ENCODE measurements around the gene MDM2.
A peak's percentile ranks its signal among the peaks of the same experiment; 100 is the strongest.

Gene MDM2

DNA sequence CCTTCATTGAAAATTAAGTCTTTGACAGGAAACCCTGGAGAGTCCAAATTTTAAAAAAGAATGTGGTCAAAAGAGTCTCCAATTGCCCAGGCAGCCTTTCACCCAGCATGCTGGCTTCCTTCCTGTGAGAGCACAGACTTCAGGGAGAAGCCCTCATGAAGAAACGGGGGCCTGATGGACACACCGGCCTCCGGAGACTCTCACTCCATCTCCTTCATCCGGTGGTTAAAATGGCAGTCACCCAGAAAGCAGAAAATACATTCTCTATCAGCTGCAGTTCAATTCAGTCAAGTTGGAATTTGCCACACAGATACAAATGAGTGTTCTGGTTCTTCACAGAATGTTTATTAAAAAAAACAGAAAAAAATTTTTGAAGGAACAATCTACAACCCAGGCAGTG lies 68.5 kb downstream of the MDM2 start:
- no peak for DNase-seq (ENCODE audit: low read depth in 1 of 2, low spot score in 1 of 2)
- in situ Hi-C loops (cut with HindIII; ENCODE audit: low pct_unique_long_range_greater_than_20kb, low sequenced_read_pairs): no loop called here
- TF ChIP-seq JUND (IDR thresholded peaks at IDR 0.05; ENCODE audit: low read depth): no peak

DNA sequence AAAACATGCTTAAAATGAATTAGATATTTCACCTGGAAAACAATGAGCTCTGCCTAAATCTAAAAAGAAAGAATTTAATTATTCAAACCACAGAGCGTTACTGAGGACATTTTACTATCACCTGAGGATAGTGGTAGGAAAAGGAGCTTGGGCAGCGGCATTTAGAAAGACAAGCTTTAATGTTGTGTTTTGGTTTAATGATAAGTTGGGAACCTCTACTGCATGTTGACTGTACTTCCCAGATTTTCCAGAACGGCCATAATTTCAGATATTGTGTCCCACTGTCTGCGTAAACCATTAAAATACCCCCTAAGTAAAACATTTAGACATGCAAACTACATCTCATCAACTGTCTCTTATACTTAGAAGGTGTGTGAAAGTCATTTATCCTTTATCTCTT lies 69.6 kb downstream of the MDM2 start:
- no peak for DNase-seq (ENCODE audit: low read depth in 1 of 2, low spot score in 1 of 2)
- no peak for TF ChIP-seq JUND (IDR thresholded peaks at IDR 0.05; ENCODE audit: low read depth)
- in situ Hi-C loops (cut with HindIII; ENCODE audit: low pct_unique_long_range_greater_than_20kb, low sequenced_read_pairs): no loop called here

DNA sequence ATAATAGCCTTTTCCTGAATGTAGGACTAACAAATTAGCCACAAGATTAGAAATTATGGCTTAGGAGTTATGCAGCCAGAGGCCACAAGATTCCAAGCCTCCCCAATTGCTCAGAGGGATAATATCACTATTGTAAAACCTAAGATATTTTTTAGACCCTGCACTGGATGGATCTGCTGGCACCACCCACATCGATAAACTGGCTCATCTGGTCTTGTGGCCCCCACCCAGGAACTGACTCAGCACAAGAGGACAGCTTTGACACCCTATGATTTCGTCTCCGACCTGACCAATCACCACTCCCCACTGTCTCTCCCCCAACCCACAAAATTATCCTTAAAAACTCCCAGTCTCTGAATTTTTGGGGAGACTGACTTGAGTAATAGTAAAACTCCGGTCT lies 70.3 kb downstream of the MDM2 start:
- DNase-seq (ENCODE audit: low read depth in 1 of 2, low spot score in 1 of 2): no peak
- no peak for TF ChIP-seq JUND (IDR thresholded peaks at IDR 0.05; ENCODE audit: low read depth)
- in situ Hi-C loops (cut with HindIII; ENCODE audit: low pct_unique_long_range_greater_than_20kb, low sequenced_read_pairs): no loop called here

DNA sequence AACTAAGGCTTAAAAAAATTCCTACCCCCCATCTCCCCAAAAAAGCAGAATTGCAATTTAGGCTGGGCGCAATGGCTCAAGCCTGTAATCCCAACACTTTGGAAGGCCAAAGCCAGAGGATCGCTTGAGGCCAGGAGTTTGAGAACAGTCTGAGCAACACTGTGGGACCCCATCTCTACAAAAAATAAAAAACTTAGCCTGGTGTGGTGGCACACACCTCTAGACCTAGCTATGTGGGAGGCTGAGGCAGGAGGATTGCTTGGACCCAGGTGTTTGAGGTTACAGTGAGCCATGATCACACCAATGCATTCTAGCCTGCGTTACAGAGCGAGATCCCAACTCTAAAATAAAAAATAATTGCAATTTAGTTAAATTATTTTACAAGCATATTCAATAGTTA lies 70.9 kb downstream of the MDM2 start:
- no peak for TF ChIP-seq JUND (IDR thresholded peaks at IDR 0.05; ENCODE audit: low read depth)
- in situ Hi-C loops (cut with HindIII; ENCODE audit: low pct_unique_long_range_greater_than_20kb, low sequenced_read_pairs): no loop called here
- no peak for DNase-seq (ENCODE audit: low read depth in 1 of 2, low spot score in 1 of 2)

DNA sequence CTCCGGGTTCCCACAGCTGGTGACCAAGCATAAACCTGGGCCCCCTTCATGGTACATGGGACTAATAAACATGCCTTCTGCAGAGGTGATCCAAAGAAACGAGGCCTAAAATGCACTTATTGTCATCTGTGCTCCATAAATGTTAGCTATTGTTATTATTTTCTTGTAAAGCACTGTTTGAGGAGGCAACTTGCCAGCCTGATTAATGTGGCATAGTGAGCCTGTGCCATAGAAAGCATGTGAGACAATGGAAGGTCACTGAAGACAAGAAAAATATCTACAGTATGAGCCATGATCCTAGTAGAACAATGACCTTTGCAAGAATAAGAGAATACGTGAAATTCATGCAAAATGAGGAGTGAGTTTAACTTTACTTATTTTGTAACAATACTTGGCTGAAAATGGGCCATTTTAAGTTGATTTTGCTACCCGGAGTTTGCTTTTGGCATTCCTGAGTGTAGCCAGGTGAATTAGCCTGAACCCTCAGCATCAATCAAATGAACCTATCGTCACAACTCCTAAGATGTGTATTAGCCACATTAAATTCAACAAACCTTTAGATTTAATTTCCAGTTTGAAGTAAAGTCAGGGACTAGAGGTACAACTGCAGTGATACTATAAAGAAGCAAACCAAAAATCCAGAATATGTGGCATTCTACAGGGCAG lies 72.8 kb downstream of the MDM2 start:
- in situ Hi-C loops (cut with HindIII; ENCODE audit: low pct_unique_long_range_greater_than_20kb, low sequenced_read_pairs): no loop called here

DNA sequence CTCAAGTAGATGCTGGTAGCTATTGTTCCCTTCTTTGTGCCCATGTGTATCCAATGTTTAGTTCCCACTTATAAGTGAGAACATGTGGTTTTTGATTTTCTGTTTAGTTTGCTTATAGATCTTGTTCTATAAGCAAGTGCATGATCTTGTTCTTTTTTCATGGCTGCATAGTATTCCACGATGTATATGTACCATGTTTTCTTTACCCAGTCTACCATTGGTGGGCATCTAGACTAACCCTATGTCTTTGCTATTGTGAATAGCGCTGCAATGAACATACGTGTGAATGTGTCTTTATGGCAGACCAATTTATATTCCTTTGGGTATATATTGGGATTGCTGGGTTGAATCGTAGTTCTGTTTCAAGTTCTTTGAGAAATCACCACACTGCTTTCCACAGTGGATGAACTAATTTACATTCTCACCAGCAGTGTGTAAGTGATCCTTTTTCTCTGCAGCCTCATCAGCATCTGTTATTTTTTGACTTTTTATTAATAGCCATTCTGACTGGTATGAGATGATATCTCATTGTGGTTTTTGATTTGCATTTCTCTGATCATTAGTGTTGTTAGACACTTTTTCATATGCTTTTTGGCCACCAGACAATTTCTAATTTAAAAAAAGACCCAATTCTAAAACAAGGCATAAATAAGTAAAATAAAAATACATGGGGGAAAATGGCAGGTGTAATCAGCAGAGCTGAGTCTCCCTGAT lies 74.4 kb downstream of the MDM2 start:
- no peak for DNase-seq (ENCODE audit: low read depth in 1 of 2, low spot score in 1 of 2)
- TF ChIP-seq JUND (IDR thresholded peaks at IDR 0.05; ENCODE audit: low read depth): no peak
- in situ Hi-C loops (cut with HindIII; ENCODE audit: low pct_unique_long_range_greater_than_20kb, low sequenced_read_pairs): no loop called here

More for the DNA sequence above, 72.8 kb downstream of the MDM2 start:
- TF ChIP-seq JUND (IDR thresholded peaks at IDR 0.05; ENCODE audit: low read depth): no peak
- DNase-seq (ENCODE audit: low read depth in 1 of 2, low spot score in 1 of 2): no peak

DNA sequence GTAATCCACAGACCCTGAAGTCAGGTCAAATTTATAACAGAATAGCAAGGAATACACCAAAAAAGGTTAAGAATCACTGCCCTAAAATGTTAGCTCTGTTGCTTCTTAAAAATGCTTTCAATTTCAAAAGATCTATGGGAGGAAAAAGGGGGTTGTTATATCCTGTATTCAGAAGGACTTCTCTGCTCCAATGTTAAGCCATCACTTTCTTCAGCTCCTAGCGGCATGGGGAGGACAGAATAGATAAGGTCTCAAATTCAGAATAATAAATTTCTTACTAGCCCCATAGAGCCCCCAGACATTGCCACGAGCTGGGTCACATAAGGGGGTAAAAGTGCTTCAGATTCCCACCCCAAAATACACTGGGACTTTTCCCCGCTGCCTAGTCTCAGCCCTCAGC lies 75.2 kb downstream of the MDM2 start:
- no peak for TF ChIP-seq JUND (IDR thresholded peaks at IDR 0.05; ENCODE audit: low read depth)
- in situ Hi-C loops (cut with HindIII; ENCODE audit: low pct_unique_long_range_greater_than_20kb, low sequenced_read_pairs): no loop called here

GRCh38 chr12:68884251-68884650 lies 76.3 kb downstream of the MDM2 start:
- no peak for TF ChIP-seq JUND (IDR thresholded peaks at IDR 0.05; ENCODE audit: low read depth)
- peak; percentile 49 to 87 for DNase-seq (ENCODE audit: low read depth in 1 of 2, low spot score in 1 of 2)
- in situ Hi-C loops (cut with HindIII; ENCODE audit: low pct_unique_long_range_greater_than_20kb, low sequenced_read_pairs): no loop called here

More for the DNA sequence above, 75.2 kb downstream of the MDM2 start:
- DNase-seq (ENCODE audit: low read depth in 1 of 2, low spot score in 1 of 2): no peak

DNA sequence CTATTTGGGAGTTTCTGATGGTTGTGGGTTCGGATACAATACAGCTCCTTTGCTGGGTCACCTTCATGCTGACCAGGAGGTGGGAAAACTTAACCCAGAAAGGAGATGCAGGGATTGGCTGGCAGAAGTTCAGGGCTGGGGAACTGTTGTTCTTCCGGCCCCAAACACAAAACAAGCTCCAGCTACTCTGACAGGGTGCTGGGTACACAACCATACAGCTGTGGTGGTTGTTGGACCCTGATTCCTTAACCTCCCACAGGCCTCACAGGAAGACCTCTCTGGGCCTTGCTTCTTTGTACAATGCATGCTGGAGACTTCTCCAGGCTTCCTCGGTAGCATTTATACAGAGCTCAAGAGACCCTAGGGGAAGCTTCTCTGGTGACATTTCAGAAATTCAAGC lies 77.4 kb downstream of the MDM2 start:
- TF ChIP-seq JUND (IDR thresholded peaks at IDR 0.05; ENCODE audit: low read depth): no peak
- in situ Hi-C loops (cut with HindIII; ENCODE audit: low pct_unique_long_range_greater_than_20kb, low sequenced_read_pairs): no loop called here
- DNase-seq (ENCODE audit: low read depth in 1 of 2, low spot score in 1 of 2): no peak

GRCh38 chr12:68886636-68887572 lies 78.9 kb downstream of the MDM2 start:
- TF ChIP-seq JUND (IDR thresholded peaks at IDR 0.05; ENCODE audit: low read depth): no peak
- in situ Hi-C loops (cut with HindIII; ENCODE audit: low pct_unique_long_range_greater_than_20kb, low sequenced_read_pairs): no loop called here
- no peak for DNase-seq (ENCODE audit: low read depth in 1 of 2, low spot score in 1 of 2)

- TF ChIP-seq JUND (IDR thresholded peaks at IDR 0.05; ENCODE audit: low read depth): no peak
- in situ Hi-C loops (cut with HindIII; ENCODE audit: low pct_unique_long_range_greater_than_20kb, low sequenced_read_pairs): no loop called here
- no peak for DNase-seq (ENCODE audit: low read depth in 1 of 2, low spot score in 1 of 2)
Observed at GRCh38 chr12:68887641-68888040, 79.7 kb downstream of the MDM2 start.

- in situ Hi-C loops (cut with HindIII; ENCODE audit: low pct_unique_long_range_greater_than_20kb, low sequenced_read_pairs): no loop called here
- TF ChIP-seq JUND (IDR thresholded peaks at IDR 0.05; ENCODE audit: low read depth): no peak
- no peak for DNase-seq (ENCODE audit: low read depth in 1 of 2, low spot score in 1 of 2)
Observed at GRCh38 chr12:68888243-68888642, 80.3 kb downstream of the MDM2 start.

GRCh38 chr12:68890701-68891113 lies 82.7 kb downstream of the MDM2 start:
- no peak for TF ChIP-seq JUND (IDR thresholded peaks at IDR 0.05; ENCODE audit: low read depth)
- in situ Hi-C loops (cut with HindIII; ENCODE audit: low pct_unique_long_range_greater_than_20kb, low sequenced_read_pairs): no loop called here
- DNase-seq (ENCODE audit: low read depth in 1 of 2, low spot score in 1 of 2): no peak
